Activated T-helper 1 cell treated with Interleukin-2 at 50 U/mL for 16 hours (primary cell): ENCODE data around the gene TNIP2.
"Not testable (repeated sequence)": the region's sequence is repeated elsewhere in the genome, so short reads cannot be mapped to it uniquely, and the experiment has no call there.

Experiments used
- DNase-seq: peaks from one replicate; pipeline ENCODE4 v3.0.0-alpha.2; 2020; ENCODE audit warnings: low read depth

Gene TNIP2

DNA sequence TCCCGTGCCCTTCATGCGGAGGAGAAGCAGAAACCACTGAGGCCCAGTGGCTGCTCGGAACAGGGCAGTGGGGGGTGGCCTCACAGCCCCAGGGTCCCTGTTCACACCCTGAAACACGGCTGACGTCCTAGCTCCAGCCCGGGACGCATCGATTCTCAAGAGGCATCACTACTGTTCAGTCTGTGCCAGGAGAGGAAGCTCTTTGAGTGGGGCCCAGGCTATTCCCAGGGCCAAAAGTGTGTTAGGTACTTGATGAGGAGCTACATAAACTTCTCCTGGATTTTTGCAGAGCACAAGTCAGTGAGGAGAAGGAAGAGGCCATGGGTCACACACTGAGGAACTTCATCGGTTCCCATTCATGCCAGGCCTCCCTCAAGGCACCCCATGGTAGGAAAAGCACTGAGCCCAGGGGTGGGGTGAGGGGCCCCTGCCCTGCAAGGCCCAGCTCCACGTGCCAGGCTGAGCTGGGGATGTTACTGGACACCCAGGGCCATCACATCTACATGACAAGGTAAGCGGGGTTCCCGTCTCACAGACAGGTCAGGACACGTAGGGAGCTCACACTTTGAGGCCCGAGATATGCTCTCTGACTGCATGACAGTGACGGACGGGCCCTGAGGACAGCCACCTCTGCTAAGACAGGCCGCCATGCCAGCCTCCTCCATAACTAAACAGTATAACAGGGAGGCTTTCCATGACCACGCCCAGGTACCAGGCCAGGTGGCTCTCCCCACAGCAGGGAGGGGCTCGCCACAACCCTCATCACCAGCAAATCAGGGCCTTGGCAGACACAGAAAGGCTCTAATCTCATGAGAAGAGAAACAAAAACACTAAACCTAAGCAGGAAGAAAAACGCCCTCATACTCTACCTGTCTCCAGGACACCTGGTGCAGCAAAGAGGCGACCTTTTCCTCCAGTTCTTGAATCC is 12.4 kb downstream of the TNIP2 start:
- no peak for DNase-seq

GRCh38 chr4:2742823-2743517 is 13.2 kb downstream of the TNIP2 start:
- no peak for DNase-seq

- no peak for DNase-seq
Observed at GRCh38 chr4:2742081-2742822, 13.9 kb downstream of the TNIP2 start.

DNA sequence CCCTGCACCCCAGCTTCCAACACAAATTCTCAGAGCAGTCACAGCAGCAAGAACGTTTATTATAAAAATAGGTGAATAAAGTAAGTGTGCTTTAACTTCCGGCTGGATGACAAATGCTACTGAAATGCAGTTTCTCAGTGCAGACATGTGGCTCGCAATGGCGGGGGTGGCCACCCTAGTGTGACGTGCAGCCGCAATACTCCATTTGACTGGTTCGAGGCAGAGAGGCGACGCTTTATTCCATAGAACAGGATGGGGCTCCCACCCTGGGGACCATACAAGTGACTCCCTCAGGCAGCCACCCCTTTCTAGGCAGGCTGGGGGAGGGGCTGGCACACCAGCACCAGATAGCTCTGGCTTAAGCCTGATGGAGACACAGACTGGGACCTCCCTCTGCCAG is 14.5 kb downstream of the TNIP2 start:
- no peak for DNase-seq

DNA sequence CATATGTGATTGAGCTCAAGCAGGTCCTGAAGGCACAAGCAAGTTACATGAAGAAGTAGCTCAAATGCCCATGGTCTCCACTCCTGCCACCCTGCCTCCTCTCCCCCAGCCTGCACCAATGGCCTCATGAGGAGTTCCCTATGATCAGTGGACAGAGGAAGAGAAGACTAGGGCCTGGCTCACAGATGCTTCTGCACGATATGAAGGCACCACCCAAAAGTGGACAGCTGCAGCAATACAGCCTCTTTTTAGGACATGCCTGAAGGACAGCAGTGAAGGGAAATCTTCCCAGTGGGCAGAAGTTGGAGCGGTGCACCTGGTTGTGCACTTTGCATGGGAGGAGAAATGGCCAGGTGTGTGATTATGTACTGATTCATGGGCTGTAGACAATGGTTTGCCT is 17.8 kb downstream of the TNIP2 start:
- DNase-seq = not testable (repeated sequence)

DNA sequence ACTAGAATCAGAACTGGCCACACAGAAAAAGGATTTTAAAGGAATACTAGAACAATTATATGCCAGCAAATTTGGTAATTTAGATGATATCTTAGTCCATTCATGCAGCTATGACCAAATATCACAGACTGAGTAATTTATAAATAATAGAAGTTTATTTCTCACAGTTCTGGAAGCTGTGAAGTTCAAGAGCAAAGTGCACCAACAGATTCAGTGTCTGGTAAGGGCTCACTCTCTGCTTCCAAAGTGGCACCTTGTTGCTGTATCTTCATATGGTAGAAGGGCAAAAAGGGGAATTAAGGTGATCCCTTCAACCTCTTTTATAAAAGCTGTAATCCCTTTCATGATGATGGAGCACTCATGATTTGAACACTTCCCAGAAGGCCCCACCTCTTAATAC is 20.3 kb downstream of the TNIP2 start:
- DNase-seq = no peak

DNA sequence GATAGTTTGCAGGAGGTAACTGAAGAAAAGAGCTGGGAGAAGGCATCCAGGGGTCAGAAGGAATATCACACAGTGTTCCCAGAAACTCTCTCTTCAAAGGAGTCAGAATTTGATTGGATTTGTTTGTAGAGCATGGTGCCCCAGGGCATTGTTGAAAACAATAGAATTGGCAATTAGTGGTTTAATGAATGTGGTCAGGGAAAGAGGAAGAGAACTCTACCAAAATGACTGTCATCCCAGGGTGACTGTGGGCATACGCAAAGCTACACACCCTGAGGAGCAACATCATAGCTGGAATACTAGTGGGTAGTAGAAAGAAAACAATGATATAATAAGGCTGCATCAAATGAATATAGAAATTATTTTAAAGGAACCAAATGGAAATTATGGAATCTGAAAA is 21.5 kb downstream of the TNIP2 start:
- no peak for DNase-seq

DNA sequence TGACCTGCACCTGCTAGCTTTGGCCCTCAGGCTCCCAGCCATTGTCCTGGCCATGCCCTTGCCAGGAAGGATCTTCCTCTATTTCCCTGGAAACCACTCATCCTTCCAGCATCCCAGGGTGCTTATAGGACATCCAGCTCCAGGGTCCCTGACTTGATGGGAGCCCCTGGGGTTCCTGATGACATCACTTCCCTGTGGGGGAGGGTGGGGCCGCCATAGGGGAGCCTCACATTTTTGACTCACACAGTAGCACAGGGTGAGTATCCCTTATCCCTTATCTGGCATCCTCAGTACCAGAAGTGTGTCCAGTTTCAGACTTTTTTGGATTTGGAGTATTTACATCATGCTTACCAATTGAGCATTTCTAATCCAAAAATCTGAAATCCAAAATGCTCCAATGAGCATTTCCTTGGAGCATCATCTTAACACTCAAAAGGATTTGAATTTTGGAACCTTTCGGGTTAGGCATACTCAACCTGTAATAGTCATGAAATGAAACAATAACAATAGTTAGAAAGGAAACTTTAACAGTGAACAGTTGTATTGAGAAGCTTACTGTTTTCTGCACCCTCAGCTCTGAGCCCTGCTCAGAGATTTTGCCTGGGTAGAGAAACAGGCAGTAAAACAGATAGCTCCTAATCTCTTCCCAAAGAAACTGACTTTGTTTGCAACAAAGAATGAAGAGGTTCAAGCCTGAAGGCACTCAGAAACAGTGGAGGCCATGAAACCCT is 22.1 kb downstream of the TNIP2 start:
- DNase-seq = no peak

DNA sequence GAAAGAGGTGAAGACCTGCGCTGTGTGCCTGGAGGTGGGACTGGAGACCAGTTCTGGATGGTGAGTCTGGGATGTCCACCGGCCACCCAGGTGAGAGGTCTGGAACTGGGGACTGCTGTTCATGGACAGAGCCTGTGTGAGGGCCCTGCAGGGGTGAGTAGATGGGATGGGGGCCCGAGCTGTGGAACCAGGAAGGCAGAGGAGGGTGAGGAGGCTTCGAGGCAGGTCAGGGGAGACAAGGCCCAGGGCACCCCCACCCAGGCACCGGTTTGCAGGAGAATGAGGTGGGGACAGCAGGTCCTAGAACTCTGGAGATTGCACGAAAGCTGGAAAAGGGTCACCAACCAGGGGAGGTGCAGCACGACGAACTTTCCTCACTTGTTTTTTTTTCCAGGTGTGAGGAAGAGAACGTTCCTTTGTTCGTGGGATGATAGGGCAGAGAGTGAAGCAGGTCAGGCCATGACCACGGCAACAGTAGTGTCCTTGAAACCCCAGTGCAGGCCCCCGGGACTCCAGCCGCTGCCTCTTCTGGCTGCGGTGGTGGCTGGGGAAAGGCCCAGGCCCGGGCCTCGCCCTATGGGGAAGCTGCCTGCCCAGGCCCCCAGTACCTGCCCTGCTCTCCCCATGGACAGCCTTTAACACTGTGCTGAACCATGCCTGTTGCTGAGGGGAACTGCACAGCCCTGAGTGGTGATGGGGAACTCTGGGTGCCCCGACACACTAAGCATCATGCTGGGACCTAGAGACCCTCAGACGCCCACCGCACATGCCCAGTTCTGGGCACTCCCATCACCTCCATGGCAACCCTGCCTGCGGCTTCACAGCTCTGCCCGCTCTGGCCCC is 22.9 kb downstream of the TNIP2 start:
- no peak for DNase-seq

- no peak for DNase-seq
Observed at GRCh38 chr4:2732526-2732925, 23.6 kb downstream of the TNIP2 start.

GRCh38 chr4:2731907-2732317 is 24.2 kb downstream of the TNIP2 start:
- DNase-seq = no peak

GRCh38 chr4:2729533-2729875 is 26.6 kb downstream of the TNIP2 start:
- no peak for DNase-seq

GRCh38 chr4:2728806-2729532 is 27.2 kb downstream of the TNIP2 start:
- no peak for DNase-seq

DNA sequence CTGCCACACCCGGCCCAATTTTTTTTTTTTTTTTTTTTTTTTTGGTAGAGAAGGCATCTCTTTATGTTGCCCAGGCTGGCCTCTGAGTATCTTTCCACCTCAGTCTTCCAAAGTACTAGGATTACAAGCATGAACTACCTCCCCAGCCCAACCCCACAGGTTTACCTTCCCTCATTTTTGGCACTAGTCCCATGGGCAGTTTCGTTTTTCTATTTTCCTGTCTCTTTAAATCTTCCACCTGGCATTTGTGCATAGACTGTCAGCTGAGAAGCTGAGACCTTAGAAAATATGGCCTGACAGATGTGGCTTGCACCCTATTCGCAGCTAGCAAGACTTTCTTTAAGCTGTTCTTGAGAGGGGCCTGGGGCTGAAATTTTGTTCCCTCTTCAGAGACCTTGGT is 27.9 kb downstream of the TNIP2 start:
- DNase-seq = no peak

- DNase-seq = not testable (repeated sequence)
Observed at GRCh38 chr4:2726881-2727280, 29.3 kb downstream of the TNIP2 start.

GRCh38 chr4:2725380-2725779 is 30.8 kb downstream of the TNIP2 start:
- no peak for DNase-seq

GRCh38 chr4:2723751-2724150 is 32.4 kb downstream of the TNIP2 start:
- DNase-seq = no peak

- no peak for DNase-seq
Observed at GRCh38 chr4:2722033-2722432, 34.1 kb downstream of the TNIP2 start.

GRCh38 chr4:2721586-2721985 is 34.5 kb downstream of the TNIP2 start:
- no peak for DNase-seq

DNA sequence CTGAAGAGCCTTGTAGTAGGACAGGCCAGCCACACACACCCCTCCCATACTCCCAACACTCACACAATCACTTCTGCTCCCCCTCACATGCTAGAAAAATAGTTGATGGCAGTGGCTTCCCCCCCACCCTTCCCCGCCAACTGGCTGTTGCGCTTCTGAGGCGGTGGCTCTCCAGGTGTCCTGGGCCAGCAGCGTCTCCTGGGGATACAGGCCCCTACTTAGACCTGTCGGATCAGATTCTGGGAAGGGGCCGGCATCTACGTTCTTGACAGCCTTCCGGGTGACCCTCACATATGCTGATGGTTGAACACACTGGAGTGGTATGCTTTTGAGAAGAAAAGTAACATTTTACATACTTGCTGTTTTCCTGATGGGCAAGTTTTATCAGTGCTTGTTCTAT is 39.9 kb downstream of the TNIP2 start:
- DNase-seq = no peak

DNA sequence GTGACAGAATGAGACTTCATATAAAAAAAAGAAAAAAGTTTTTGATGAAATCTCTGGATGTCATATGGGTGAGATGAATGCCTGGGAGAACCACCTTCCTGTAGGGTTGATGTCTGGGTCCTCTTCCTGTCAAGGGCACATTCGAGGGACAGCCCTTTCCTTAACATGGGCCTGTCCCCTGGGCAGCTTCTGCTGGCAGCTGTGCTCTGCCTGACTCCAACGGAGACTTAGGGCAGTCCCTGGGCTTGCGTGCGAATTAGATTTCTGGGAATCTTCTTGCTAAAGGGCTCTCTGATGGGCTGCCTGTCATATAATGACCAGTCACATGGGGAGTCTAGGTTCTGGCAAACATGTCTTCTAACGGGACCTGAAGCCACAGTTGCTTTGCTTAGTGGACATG is 40.7 kb downstream of the TNIP2 start:
- DNase-seq = no peak
